HepG2 (cell line): ENCODE measurements around the gene CKAP2. TPM values are rescaled to one million over a fixed set of nuclear protein-coding genes. Genes with fewer than 3 reads are reported as not detected.

Experiments used
- GMEB2 ChIP-seq: IDR thresholded peaks from 2 replicates; pipeline ENCODE4 v1.6.1; 2016; ENCODE audit warnings: missing biosample characterization, missing genetic modification reagents, low read depth
- HNF4G ChIP-seq, 2 experiments: sonication (generic) in 1 of 2; formaldehyde crosslinking in 1 of 2; IDR thresholded peaks; 2 replicates each; pipeline versions ENCODE4 v1.4.0 to v1.6.1; 2011 to 2020; ENCODE audit warnings: borderline replicate concordance in 2 of 2, low read depth in 2 of 2, mild to moderate bottlenecking in 2 of 2, low read length in 1 of 2, missing genetic modification reagents in 1 of 2, moderate library complexity in 1 of 2
- HOXA5 ChIP-seq: sonication (generic); formaldehyde crosslinking; IDR thresholded peaks from 2 replicates; pipeline ENCODE4 v1.4.0; 2020; ENCODE audit warnings: missing genetic modification reagents
- MLXIP ChIP-seq: sonication (generic); formaldehyde crosslinking; IDR thresholded peaks from 2 replicates; pipeline ENCODE4 v1.9.0; 2021; ENCODE audit warnings: missing genetic modification reagents, borderline replicate concordance
- PATZ1 ChIP-seq: sonication (generic); formaldehyde crosslinking; IDR thresholded peaks from 2 replicates; pipeline ENCODE4 v1.4.0; 2020; ENCODE audit warnings: missing genetic modification reagents
- PREB ChIP-seq: sonication (generic); formaldehyde crosslinking; IDR thresholded peaks from 2 replicates; pipeline ENCODE4 v1.4.0; 2020; ENCODE audit warnings: missing genetic modification reagents
- SAP130 ChIP-seq: IDR thresholded peaks from 2 replicates; pipeline ENCODE4 v1.6.1; 2016; ENCODE audit warnings: low read depth
- TIGD3 ChIP-seq: sonication (generic); formaldehyde crosslinking; IDR thresholded peaks from 2 replicates; pipeline ENCODE4 v1.5.1; 2020; ENCODE audit warnings: mild to moderate bottlenecking, missing genetic modification reagents, borderline replicate concordance
- ZBED4 ChIP-seq: sonication (generic); formaldehyde crosslinking; IDR thresholded peaks from 2 replicates; pipeline ENCODE4 v1.4.0; 2020; ENCODE audit warnings: missing genetic modification reagents, borderline replicate concordance
- ZFP90 ChIP-seq: sonication (generic); formaldehyde crosslinking; IDR thresholded peaks from 2 replicates; pipeline ENCODE4 v1.8.0; 2022; ENCODE audit warnings: missing genetic modification reagents, mild to moderate bottlenecking, inconsistent platforms, borderline replicate concordance
- ZNF33A ChIP-seq: sonication (generic); formaldehyde crosslinking; IDR thresholded peaks from 2 replicates; pipeline ENCODE4 v1.5.1; 2020; ENCODE audit warnings: missing genetic modification reagents, mild to moderate bottlenecking, moderate library complexity, borderline replicate concordance
- ZNF468 ChIP-seq: sonication (generic); formaldehyde crosslinking; IDR thresholded peaks from 2 replicates; pipeline ENCODE4 v1.8.0; 2022; ENCODE audit warnings: mild to moderate bottlenecking, moderate library complexity, missing genetic modification reagents
- ZNF768 ChIP-seq: sonication (generic); formaldehyde crosslinking; IDR thresholded peaks from 2 replicates; pipeline ENCODE4 v1.4.0; 2020; ENCODE audit warnings: missing genetic modification reagents
- polyA plus RNA-seq, 8 experiments: library from polyadenylated mRNA; depleted of rRNA in 3 of 8; stranded (reverse) in 7 of 8; unstranded in 1 of 8; fragments of >200 nt; fragmentation: Illumina TruSeq in 4 of 8; extraction: Trizol in 4 of 8; gene quantifications; 2 replicates each; pipeline versions ENCODE4 v1.2.1 to v1.2.3, GENCODE V29; 2011 to 2016; ENCODE audit warnings: low read depth in 4 of 8, missing spikeins in 1 of 8, mixed read lengths in 1 of 8; ENCODE audit not compliant: insufficient read depth in 1 of 8
- total RNA-seq, 5 experiments: library from RNA; depleted of rRNA; stranded (reverse); fragments of >200 nt; fragmentation: Illumina TruSeq; extraction: Trizol; gene quantifications; 2 replicates each; pipeline ENCODE4 v1.2.3, GENCODE V29; 2016; ENCODE audit warnings: low read depth in 1 of 5

Gene CKAP2
- total and polyA plus RNA-seq, 2 of the 13 experiments (the other 11 are each of a cell fraction or from before 2014, with no cell fraction given) = 6.7 to 40.3 TPM

- TF ChIP-seq PREB (CRISPR knock-in tag) (peak; percentile 87; the same call in 1 of the 2 replicates), ZBED4 (CRISPR knock-in tag) (peak; percentile 70; the same call in 1 of the 2 replicates), ZNF33A (no peak), SAP130 (peak; percentile 76), MLXIP (CRISPR knock-in tag) (0 out of 2 replicates have a peak, but pooled peaks have one; percentile 18), ZNF768 (CRISPR knock-in tag) (peak; percentile 70), HNF4G (IDR thresholded peaks at IDR 0.05; ENCODE audit: borderline replicate concordance, low read depth, low read length) (peak; percentile 14; the same call in 1 of the 2 replicates), HNF4G (CRISPR knock-in tag; IDR thresholded peaks at IDR 0.05; ENCODE audit: borderline replicate concordance, low read depth) (no peak), TIGD3 (CRISPR knock-in tag) (no peak), GMEB2 (no peak), PATZ1 (CRISPR knock-in tag) (peak; percentile 49), ZFP90 (CRISPR knock-in tag) (peak; percentile 82; the same call in 1 of the 2 replicates), ZNF468 (CRISPR knock-in tag) (peak; percentile 64; the same call in 1 of the 2 replicates), HOXA5 (peak; percentile 60; the same call in 1 of the 2 replicates)
Measured at GRCh38 chr13:52450012-52450792, 5.1 kb upstream of the CKAP2 start, which contains the start of gene VPS36 (continued).
